Nephron progenitor cell (in vitro differentiated cells): Measurements from ENCODE around the gene SLC25A15.

Experiments used
- DNase-seq: peaks from one replicate; pipeline ENCODE4 v3.0.0; 2021
- H3K27ac Mint-ChIP-seq: 2 replicates; pipeline ENCODE4 v1.8.0; 2021; ENCODE audit warnings: mild to moderate bottlenecking, moderate library complexity, mixed read lengths
- H3K27me3 Mint-ChIP-seq: 2 replicates; pipeline ENCODE4 v1.8.0; 2021; ENCODE audit warnings: mild to moderate bottlenecking, low read depth, mixed read lengths; ENCODE audit not compliant: poor library complexity
- H3K36me3 Mint-ChIP-seq: 2 replicates; pipeline ENCODE4 v1.8.0; 2021; ENCODE audit warnings: low read depth, mixed read lengths
- H3K4me1 Mint-ChIP-seq: 2 replicates; pipeline ENCODE4 v1.8.0; 2021; ENCODE audit warnings: mixed read lengths
- H3K4me3 Mint-ChIP-seq: 2 replicates; pipeline ENCODE4 v1.8.0; 2021; ENCODE audit warnings: mild to moderate bottlenecking, moderate library complexity, mixed read lengths
- H3K9me3 Mint-ChIP-seq: 2 replicates; pipeline ENCODE4 v1.8.0; 2021; ENCODE audit warnings: mild to moderate bottlenecking, moderate library complexity, mixed read lengths
- TF ChIP-seq, protein P1 (sequence below): fragments of 200-600 bp; sonication (generic); IDR thresholded peaks from 2 replicates; pipeline ENCODE4 v1.5.0; 2021; ENCODE audit warnings: antibody characterized with exemption

The SLC25A15 gene

DNA sequence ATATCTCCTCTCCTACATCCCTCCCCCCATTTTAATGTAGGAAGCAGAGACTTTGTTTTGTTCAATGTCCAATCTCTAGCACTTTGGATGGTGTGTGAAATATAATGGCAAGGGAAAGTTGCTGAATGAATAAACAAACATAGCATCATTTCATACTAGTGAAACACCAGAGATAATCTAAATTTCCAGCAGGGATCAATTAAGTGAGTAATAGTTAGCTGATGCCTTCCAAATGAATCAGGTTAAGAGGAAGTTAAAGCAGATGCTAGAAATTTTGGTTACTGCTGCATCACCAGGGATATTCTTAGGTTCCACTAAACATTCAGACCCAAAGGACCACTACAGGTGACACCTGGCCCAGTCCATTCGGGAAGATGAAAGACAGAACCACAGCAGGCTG, 26.6 kb upstream of the SLC25A15 start:
- Mint-ChIP-seq H3K4me3 (no peak overlapping the region), H3K27ac (no peak overlapping the region), H3K4me1 (no peaks in the 10 kb centered on the region), H3K27me3 (no peaks in the 10 kb centered on the region), H3K9me3 (no peaks in the 10 kb centered on the region), H3K36me3 (peaks cover 34% of the 10 kb centered on the region)
- no peak for DNase-seq
- TF ChIP-seq, protein P1, sequence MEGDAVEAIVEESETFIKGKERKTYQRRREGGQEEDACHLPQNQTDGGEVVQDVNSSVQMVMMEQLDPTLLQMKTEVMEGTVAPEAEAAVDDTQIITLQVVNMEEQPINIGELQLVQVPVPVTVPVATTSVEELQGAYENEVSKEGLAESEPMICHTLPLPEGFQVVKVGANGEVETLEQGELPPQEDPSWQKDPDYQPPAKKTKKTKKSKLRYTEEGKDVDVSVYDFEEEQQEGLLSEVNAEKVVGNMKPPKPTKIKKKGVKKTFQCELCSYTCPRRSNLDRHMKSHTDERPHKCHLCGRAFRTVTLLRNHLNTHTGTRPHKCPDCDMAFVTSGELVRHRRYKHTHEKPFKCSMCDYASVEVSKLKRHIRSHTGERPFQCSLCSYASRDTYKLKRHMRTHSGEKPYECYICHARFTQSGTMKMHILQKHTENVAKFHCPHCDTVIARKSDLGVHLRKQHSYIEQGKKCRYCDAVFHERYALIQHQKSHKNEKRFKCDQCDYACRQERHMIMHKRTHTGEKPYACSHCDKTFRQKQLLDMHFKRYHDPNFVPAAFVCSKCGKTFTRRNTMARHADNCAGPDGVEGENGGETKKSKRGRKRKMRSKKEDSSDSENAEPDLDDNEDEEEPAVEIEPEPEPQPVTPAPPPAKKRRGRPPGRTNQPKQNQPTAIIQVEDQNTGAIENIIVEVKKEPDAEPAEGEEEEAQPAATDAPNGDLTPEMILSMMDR, result no peak

DNA sequence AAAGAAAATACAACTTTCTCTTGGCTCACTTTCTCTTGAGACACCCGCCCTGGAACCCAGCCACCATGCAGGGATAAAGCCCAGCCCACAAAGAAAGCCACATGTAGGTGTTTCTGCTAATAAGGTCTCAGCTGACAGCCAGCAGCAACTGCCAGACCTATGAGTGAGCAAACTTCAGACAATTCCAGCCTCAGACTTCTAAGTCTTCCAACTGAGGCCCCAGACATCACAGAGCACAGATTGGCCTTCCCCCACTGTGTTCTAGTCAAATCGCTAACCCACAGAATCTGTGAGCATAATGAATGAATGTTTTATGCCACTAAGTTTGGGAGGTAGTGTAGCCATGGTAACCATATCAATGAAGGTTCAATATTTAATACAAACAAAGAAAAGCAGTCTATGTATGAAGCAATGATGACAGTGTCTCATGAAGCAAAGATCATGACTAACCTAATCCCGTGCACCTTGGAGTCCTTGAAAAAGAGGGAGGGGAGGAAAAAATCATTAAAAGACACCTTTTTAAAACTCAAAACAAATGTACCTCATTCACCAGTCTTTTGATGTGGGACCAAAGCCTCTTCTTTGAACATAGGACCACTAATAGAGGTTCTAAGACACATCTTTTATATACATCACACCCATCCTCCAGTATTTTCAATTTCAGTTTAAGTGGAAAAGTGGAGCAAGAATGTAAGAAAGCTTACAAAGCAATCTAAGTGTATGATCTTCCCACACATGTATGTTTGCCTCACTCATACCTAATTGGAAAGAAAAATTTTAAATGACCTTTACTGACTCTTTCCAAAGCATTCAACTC, 24.6 kb upstream of the SLC25A15 start:
- H3K4me1 Mint-ChIP-seq, result peaks cover 5% of the 10 kb centered on the region
- H3K36me3 Mint-ChIP-seq, result peaks cover 14% of the 10 kb centered on the region
- H3K4me3 Mint-ChIP-seq, result no peak overlapping the region
- H3K9me3 Mint-ChIP-seq, result no peaks in the 10 kb centered on the region
- H3K27ac Mint-ChIP-seq, result no peak overlapping the region
- no peaks in the 10 kb centered on the region for H3K27me3 Mint-ChIP-seq
- no peak for DNase-seq
- TF ChIP-seq, protein P1, result no peak

DNA sequence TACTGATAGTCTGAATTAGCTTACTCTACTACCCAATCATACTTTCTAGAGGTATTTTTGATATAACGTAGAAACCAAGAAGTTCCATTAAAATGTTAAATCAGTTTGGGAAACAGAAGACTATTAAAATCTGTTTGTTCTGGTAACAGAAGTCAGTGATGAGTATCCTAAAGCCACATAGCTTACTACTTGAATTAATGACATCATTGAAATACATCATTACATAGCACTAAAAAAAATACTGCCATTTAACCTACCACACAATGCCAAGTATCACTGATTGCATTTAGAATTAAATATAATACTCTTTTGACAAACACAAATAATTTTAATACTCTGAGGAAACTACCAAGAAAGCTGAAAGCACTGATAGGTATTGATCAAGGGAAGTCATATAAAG, 23.8 kb upstream of the SLC25A15 start:
- Mint-ChIP-seq H3K4me3 (no peak overlapping the region), H3K4me1 (peaks cover 13% of the 10 kb centered on the region), H3K36me3 (peaks cover 7% of the 10 kb centered on the region), H3K9me3 (no peaks in the 10 kb centered on the region), H3K27ac (no peak overlapping the region), H3K27me3 (no peaks in the 10 kb centered on the region)
- TF ChIP-seq, protein P1, result no peak
- DNase-seq, result no peak

DNA sequence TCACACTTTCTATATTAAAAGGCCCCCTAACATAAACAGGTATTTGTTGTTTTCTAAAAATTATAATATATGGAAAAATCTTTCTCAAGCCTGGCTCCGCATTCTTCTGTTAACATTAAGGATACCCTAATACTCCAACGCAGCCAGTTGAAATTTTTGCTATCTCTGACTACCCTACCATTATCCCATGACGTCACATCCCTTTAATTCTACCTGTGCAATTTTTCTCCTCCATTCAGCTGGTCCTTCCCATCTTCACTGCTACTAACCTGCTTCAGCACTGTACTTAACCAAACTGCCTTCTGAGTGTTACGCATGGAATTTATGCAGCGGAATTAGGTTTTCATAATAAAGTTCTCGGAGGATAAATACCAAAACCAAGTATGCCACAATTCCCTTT, 19.4 kb upstream of the SLC25A15 start:
- H3K27ac Mint-ChIP-seq, result no peak overlapping the region
- no peaks in the 10 kb centered on the region for H3K9me3 Mint-ChIP-seq
- no peak for DNase-seq
- H3K36me3 Mint-ChIP-seq, result peaks cover 5% of the 10 kb centered on the region
- H3K4me1 Mint-ChIP-seq, result peaks cover 13% of the 10 kb centered on the region
- peak overlapping the region; percentile 100 for H3K4me3 Mint-ChIP-seq
- TF ChIP-seq, protein P1, result no peak
- H3K27me3 Mint-ChIP-seq, result no peaks in the 10 kb centered on the region

DNA sequence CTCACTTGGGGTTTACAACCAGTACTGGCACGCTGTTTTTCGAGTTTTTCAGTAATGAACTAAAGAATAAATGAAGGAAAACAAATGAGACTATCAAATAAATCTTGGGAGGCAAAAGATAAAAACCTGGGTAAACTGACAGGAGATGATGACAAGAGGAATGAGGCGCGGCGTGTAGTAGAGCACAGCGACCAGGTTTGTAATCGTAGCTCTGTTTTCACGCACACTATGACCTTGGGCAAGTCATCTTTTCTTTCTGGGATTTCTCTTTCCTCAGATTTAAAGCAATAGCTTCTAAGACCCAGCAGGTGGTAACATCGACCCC, 18.8 kb upstream of the SLC25A15 start:
- Mint-ChIP-seq H3K36me3 (peaks cover 5% of the 10 kb centered on the region), H3K4me1 (peaks cover 13% of the 10 kb centered on the region), H3K9me3 (no peaks in the 10 kb centered on the region), H3K27ac (peak overlapping the region; percentile 99), H3K27me3 (no peaks in the 10 kb centered on the region), H3K4me3 (peak overlapping the region; percentile 100)
- TF ChIP-seq, protein P1, result no peak
- no peak for DNase-seq
